Panc1 (cell line): Measurements from ENCODE around the gene LSM14B. TPM values are rescaled to one million over a fixed set of nuclear protein-coding genes. Genes with fewer than 3 reads are reported as not detected.

ENCODE experiments used
- ATAC-seq: fragments of 200-7000 bp; cut with Tn5 transposase; 2 replicates; pipeline ENCODE4 v1.9.1; 2020; ENCODE audit warnings: mild to moderate bottlenecking, moderate library complexity
- BruUV-seq: library from RNA; stranded (reverse); fragments of 400-500 nt; replicated peaks from 2 replicates; lab custom pipeline; 2021; lab: Mats Ljungman, UMichigan
- CTCF ChIA-PET: fragments of 300-600 bp; sonication (Branson Sonifier 250); formaldehyde crosslinking; loops from one replicate; lab custom pipeline; 2022; ENCODE audit warnings: antibody characterized with exemption; lab: Charles Lee
- POLR2A ChIA-PET: fragments of 300-600 bp; sonication (Branson Sonifier 250); formaldehyde crosslinking; loops from one replicate; lab custom pipeline; 2022; ENCODE audit warnings: antibody characterized with exemption; lab: Charles Lee
- DNase-seq: peaks from one replicate; pipeline ENCODE4 v3.0.0-alpha.2; 2010; ENCODE audit warnings: low read depth, low spot score
- H3K27ac ChIP-seq: 2 replicates; pipeline ENCODE4 v1.5.1; 2011; ENCODE audit warnings: mild to moderate bottlenecking, low read length, inconsistent platforms
- H3K27me3 ChIP-seq: fragments of 200-500 bp; sonication (Bioruptor generic); 2 replicates; pipeline ENCODE4 v1.6.0; 2014; ENCODE audit warnings: low read length, inconsistent platforms; ENCODE audit not compliant: control insufficient read depth, insufficient read depth
- H3K36me3 ChIP-seq: fragments of 200-500 bp; sonication (Bioruptor generic); 2 replicates; pipeline ENCODE4 v1.5.1; 2014; ENCODE audit warnings: inconsistent platforms, mild to moderate bottlenecking, low read length, moderate library complexity; ENCODE audit not compliant: control insufficient read depth, insufficient read depth
- H3K4me1 ChIP-seq: 2 replicates; pipeline ENCODE4 v1.5.1; 2011; ENCODE audit warnings: inconsistent platforms, mild to moderate bottlenecking, low read length, moderate library complexity; ENCODE audit not compliant: control insufficient read depth, insufficient read depth
- H3K4me3 ChIP-seq, 2 experiments: 2 replicates each; pipeline ENCODE4 v1.5.1; 2011 to 2012; ENCODE audit warnings: low read depth in 2 of 2, low read length in 2 of 2, mild to moderate bottlenecking in 2 of 2, inconsistent platforms in 1 of 2, moderate library complexity in 1 of 2
- H3K9me3 ChIP-seq: fragments of 200-500 bp; sonication (Bioruptor generic); 2 replicates; pipeline ENCODE4 v1.5.1; 2014; ENCODE audit warnings: low read depth, mild to moderate bottlenecking, inconsistent platforms, low read length, moderate library complexity; ENCODE audit not compliant: control insufficient read depth, insufficient read depth
- CTCF ChIP-seq: fragments of 450-650 bp; IDR thresholded peaks from 2 replicates; pipeline ENCODE4 v1.5.1; 2017; ENCODE audit warnings: mild to moderate bottlenecking
- POLR2AphosphoS5 ChIP-seq: IDR thresholded peaks from 2 replicates; pipeline ENCODE4 v1.6.1; 2012; ENCODE audit warnings: mild to moderate bottlenecking, low read depth, low read length, moderate library complexity
- REST ChIP-seq, 2 experiments: IDR thresholded peaks; 2 replicates each; pipeline ENCODE4 v1.6.1; 2011 to 2012; ENCODE audit warnings: low read depth in 2 of 2, control low read depth in 1 of 2, low read length in 1 of 2, mild to moderate bottlenecking in 1 of 2, moderate library complexity in 1 of 2; ENCODE audit not compliant: insufficient read depth in 1 of 2
- SIN3A ChIP-seq: IDR thresholded peaks from 2 replicates; pipeline ENCODE4 v1.6.1; 2012; ENCODE audit warnings: low read depth, mild to moderate bottlenecking, low read length, moderate library complexity, borderline replicate concordance; ENCODE audit not compliant: insufficient read depth
- TCF7L2 ChIP-seq: IDR thresholded peaks from 2 replicates; pipeline ENCODE4 v1.6.1; 2011; ENCODE audit warnings: mild to moderate bottlenecking, low read depth, low read length, inconsistent platforms
- in situ Hi-C: cut with HindIII; loops from 2 replicates; pipeline ENCODE4 v1.10.0; 2016; ENCODE audit warnings: low sequenced_read_pairs, low pct_unique_long_range_greater_than_20kb
- intact Hi-C: fragments of 100-400 bp; cut with micrococcal nuclease; formaldehyde crosslinking; loops from one replicate; pipeline ENCODE4 v1.10.0; 2022; ENCODE audit not compliant: unreplicated experiment
- total RNA-seq: library from RNA; stranded (reverse); gene quantifications from one replicate; pipeline ENCODE4 v1.2.1, GENCODE V29; 2021; ENCODE audit not compliant: unreplicated experiment

LSM14B gene
- total RNA-seq, 1 experiment from 2014 or later: 52.2 TPM

- intact Hi-C loops (no loop called here), in situ Hi-C loops (no loop called here)
- no peak for ATAC-seq
- DNase-seq: no peak
- Histone ChIP-seq H3K9me3 (no peaks in the 10 kb centered on the region), H3K27ac (no peak overlapping the region), H3K4me1 (peaks cover 17% of the 10 kb centered on the region), H3K27me3 (no peaks in the 10 kb centered on the region), H3K36me3 (no peaks in the 10 kb centered on the region; the same call in 1 of the 2 replicates), H3K4me3 (no peak overlapping the region)
- BruUV-seq: no TSS peak
- TF ChIP-seq CTCF (no peak), TCF7L2 (no peak), REST (IDR thresholded peaks at IDR 0.05; ENCODE audit: insufficient read depth in 1 of 2, low read depth in 2 of 2, low read length in 1 of 2) (no peak), POLR2AphosphoS5 (no peak), SIN3A (no peak)
- ChIA-PET POLR2A (no interaction called here), CTCF (no interaction called here)
Measured at GRCh38 chr20:62159052-62159451, 36.8 kb downstream of the LSM14B start.

- Histone ChIP-seq H3K4me3 (no peak overlapping the region), H3K27ac (no peak overlapping the region), H3K9me3 (no peaks in the 10 kb centered on the region), H3K4me1 (peaks cover 17% of the 10 kb centered on the region), H3K36me3 (no peaks in the 10 kb centered on the region; the same call in 1 of the 2 replicates), H3K27me3 (no peaks in the 10 kb centered on the region)
- intact Hi-C loops: no loop called here
- ChIA-PET CTCF (no interaction called here), POLR2A (no interaction called here)
- no TSS peak for BruUV-seq
- ATAC-seq (no peak), DNase-seq (no peak)
- TF ChIP-seq CTCF (no peak), TCF7L2 (no peak), POLR2AphosphoS5 (no peak), SIN3A (no peak), REST (IDR thresholded peaks at IDR 0.05; ENCODE audit: insufficient read depth in 1 of 2, low read depth in 2 of 2, low read length in 1 of 2) (no peak)
- in situ Hi-C loops: no loop called here
Measured at GRCh38 chr20:62159839-62160238, 37.6 kb downstream of the LSM14B start.
